ENCODE measurements around the gene PSAT1. TPM values are rescaled to one million over a fixed set of nuclear protein-coding genes. Genes with fewer than 3 reads are reported as not detected.

Gene PSAT1
- total RNA-seq, 1 experiment from 2014 or later, result 112 TPM

- Mint-ChIP-seq H3K27me3 (ENCODE audit: insufficient read depth, unreplicated experiment) (no peaks in the 10 kb centered on the region), H3K4me3 (ENCODE audit: unreplicated experiment) (no peak overlapping the region), H3K9me3 (ENCODE audit: unreplicated experiment) (no peaks in the 10 kb centered on the region), H3K36me3 (ENCODE audit: insufficient read depth, unreplicated experiment) (peaks cover 44% of the 10 kb centered on the region), H3K27ac (ENCODE audit: unreplicated experiment) (no peak overlapping the region), H3K4me1 (ENCODE audit: low read depth, unreplicated experiment) (no peaks in the 10 kb centered on the region)
- H3K9me3 ChIP-seq, result no peaks in the 10 kb centered on the region
- intact Hi-C loops (cut with micrococcal nuclease; ENCODE audit: unreplicated experiment), result no loop called here
- POLR2A ChIA-PET, result no interaction called here
- H3K27me3 ChIP-seq (replicated peaks; ENCODE audit: control insufficient read depth, insufficient read depth, low read length), result no peaks in the 10 kb centered on the region
- CTCF ChIA-PET, result no interaction called here
- H3K4me1 ChIP-seq, result no peaks in the 10 kb centered on the region
- H3K36me3 ChIP-seq (ENCODE audit: control insufficient read depth, insufficient read depth, low read length), result no peaks in the 10 kb centered on the region
- BruUV-seq (replicated peaks), result no TSS peak
- TF ChIP-seq CTCF (IDR thresholded peaks at IDR 0.05; ENCODE audit: insufficient read depth in 1 of 2, low read depth in 1 of 2, low read length in 1 of 2, severe bottlenecking in 1 of 2, unreplicated experiment in 1 of 2), result no peak
- no peak for DNase-seq
- H3K4me3 ChIP-seq (ENCODE audit: low read depth, low read length), result no peak overlapping the region
Measured at GRCh38 chr9:78325343-78325742, 28.4 kb downstream of the PSAT1 start.

GRCh38 chr9:78325846-78326360, 29.0 kb downstream of the PSAT1 start:
- no peak overlapping the region for H3K4me3 ChIP-seq (ENCODE audit: low read depth, low read length)
- peaks cover 45% of the 10 kb centered on the region for H3K36me3 Mint-ChIP-seq (ENCODE audit: insufficient read depth, unreplicated experiment)
- H3K9me3 ChIP-seq, result no peaks in the 10 kb centered on the region
- ChIA-PET POLR2A (no interaction called here), CTCF (no interaction called here)
- no peak overlapping the region for H3K27ac Mint-ChIP-seq (ENCODE audit: unreplicated experiment)
- H3K4me3 Mint-ChIP-seq (ENCODE audit: unreplicated experiment), result no peak overlapping the region
- no TSS peak for BruUV-seq (replicated peaks)
- intact Hi-C loops (cut with micrococcal nuclease; ENCODE audit: unreplicated experiment), result no loop called here
- H3K27me3 ChIP-seq (replicated peaks; ENCODE audit: control insufficient read depth, insufficient read depth, low read length), result no peaks in the 10 kb centered on the region
- no peaks in the 10 kb centered on the region for H3K36me3 ChIP-seq (ENCODE audit: control insufficient read depth, insufficient read depth, low read length)
- no peak for DNase-seq
- no peaks in the 10 kb centered on the region for H3K4me1 Mint-ChIP-seq (ENCODE audit: low read depth, unreplicated experiment)
- H3K4me1 ChIP-seq, result no peaks in the 10 kb centered on the region
- no peak for TF ChIP-seq CTCF (IDR thresholded peaks at IDR 0.05; ENCODE audit: insufficient read depth in 1 of 2, low read depth in 1 of 2, low read length in 1 of 2, severe bottlenecking in 1 of 2, unreplicated experiment in 1 of 2)
- H3K9me3 Mint-ChIP-seq (ENCODE audit: unreplicated experiment), result no peaks in the 10 kb centered on the region
- H3K27me3 Mint-ChIP-seq (ENCODE audit: insufficient read depth, unreplicated experiment), result no peaks in the 10 kb centered on the region

- H3K9me3 ChIP-seq, result no peaks in the 10 kb centered on the region
- no peaks in the 10 kb centered on the region for H3K36me3 ChIP-seq (ENCODE audit: control insufficient read depth, insufficient read depth, low read length)
- no peaks in the 10 kb centered on the region for H3K4me1 Mint-ChIP-seq (ENCODE audit: low read depth, unreplicated experiment)
- TF ChIP-seq CTCF (IDR thresholded peaks at IDR 0.05; ENCODE audit: insufficient read depth in 1 of 2, low read depth in 1 of 2, low read length in 1 of 2, severe bottlenecking in 1 of 2, unreplicated experiment in 1 of 2), result no peak
- no peaks in the 10 kb centered on the region for H3K27me3 ChIP-seq (replicated peaks; ENCODE audit: control insufficient read depth, insufficient read depth, low read length)
- H3K36me3 Mint-ChIP-seq (ENCODE audit: insufficient read depth, unreplicated experiment), result peaks cover 52% of the 10 kb centered on the region
- ChIA-PET POLR2A (no interaction called here), CTCF (no interaction called here)
- H3K27me3 Mint-ChIP-seq (ENCODE audit: insufficient read depth, unreplicated experiment), result no peaks in the 10 kb centered on the region
- H3K27ac Mint-ChIP-seq (ENCODE audit: unreplicated experiment), result no peak overlapping the region
- no peaks in the 10 kb centered on the region for H3K4me1 ChIP-seq
- H3K4me3 ChIP-seq (ENCODE audit: low read depth, low read length), result no peak overlapping the region
- DNase-seq, result no peak
- no TSS peak for BruUV-seq (replicated peaks)
- intact Hi-C loops (cut with micrococcal nuclease; ENCODE audit: unreplicated experiment), result no loop called here
- no peak overlapping the region for H3K4me3 Mint-ChIP-seq (ENCODE audit: unreplicated experiment)
- H3K9me3 Mint-ChIP-seq (ENCODE audit: unreplicated experiment), result no peaks in the 10 kb centered on the region
Measured at GRCh38 chr9:78326564-78326963, 29.6 kb downstream of the PSAT1 start.

All from Caco-2 (cell line).